Stimulated activated CD8-positive, alpha-beta memory T cell treated with anti-CD3 and anti-CD28 coated beads, Interleukin-15, amount 100 ng/mL, for 1 hour (primary cell): ENCODE results near the gene SART3.
"Not testable (repeated sequence)": the region's sequence is repeated elsewhere in the genome, so short reads cannot be mapped to it uniquely, and the experiment has no call there.

Experiments used
- DNase-seq: peaks from one replicate; pipeline ENCODE4 v3.0.0-alpha.2; 2020; ENCODE audit warnings: low read depth

SART3 gene

GRCh38 chr12:108597559-108598471, 36.8 kb upstream of the SART3 start, which contains the start of gene TMEM119:
TSS of gene TMEM119 (minus strand) at chr12:108598084. CDS start at chr12:108592383, 5,701 bp downstream.
- no peak for DNase-seq

- no peak for DNase-seq
Observed at GRCh38 chr12:108596854-108597558, 36.0 kb upstream of the SART3 start.

DNA sequence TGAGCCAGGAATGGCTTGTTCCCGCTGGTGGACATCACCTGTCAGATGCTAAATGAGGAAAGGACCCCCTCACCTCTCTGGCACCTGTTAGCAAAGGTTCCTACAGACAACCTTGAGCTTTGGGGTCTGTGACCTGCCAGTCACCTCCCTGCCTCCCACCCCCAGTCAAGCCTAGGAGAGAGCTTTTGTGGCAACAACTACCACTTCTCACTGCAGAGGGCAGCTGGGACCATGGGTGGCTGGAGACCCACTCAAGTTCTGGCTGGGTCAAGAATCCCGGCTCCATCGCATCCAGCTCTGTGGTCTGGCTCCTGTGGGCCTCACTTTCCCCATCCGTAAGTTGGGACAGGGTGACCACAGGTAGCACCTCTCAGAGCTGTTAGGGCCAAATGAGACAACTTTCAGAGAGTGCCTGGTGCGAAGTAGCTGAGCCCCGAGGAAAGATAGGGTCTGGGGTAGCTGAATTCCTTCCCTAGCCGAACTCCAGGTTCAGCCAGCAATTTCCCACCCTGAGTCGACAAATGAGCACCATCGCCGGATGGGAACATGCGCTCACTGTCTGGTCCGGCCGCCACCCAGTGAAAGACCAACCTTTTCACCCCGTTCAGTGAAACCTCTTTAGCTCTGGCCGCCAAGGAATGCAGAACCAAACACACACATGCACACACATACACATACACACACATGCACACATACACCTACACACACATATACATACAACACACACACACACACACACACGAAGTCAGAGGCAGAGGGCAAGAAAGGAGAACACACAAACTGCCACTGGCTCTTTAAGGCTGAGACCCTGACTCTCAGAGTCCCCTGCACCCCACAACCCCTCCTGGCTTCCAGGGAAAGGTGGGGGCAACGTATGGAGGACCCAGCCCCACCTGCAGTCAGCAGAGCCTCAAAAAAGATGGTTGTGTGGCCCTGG, 35.0 kb upstream of the SART3 start:
- DNase-seq = no peak

DNA sequence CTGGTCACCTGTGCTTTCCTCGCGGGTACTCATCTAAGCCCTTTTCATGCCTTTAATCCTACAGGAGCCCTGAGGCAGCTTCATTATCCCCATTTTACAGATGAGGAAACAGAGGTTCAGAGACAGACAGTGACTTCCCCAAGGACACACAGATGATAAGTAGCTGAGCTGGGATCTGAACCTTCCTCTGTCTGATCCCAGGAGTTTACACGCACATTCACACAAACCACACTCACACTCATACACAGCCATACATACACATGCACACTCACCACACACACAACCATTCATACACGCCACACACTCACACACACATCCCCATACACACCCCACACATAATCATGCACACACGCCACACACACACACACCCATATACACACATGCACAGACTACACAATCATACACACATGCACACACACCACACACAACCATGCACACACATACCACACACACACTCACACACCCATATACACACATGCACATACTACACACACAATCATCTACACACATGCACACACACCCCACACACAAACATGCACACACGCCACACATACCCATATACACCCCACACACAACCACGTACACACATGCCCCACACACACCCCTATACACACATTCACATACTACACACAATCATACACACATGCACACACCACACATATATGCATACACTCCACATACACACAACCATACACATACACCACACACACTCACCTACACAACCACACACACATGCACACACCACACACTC, 34.2 kb upstream of the SART3 start:
- DNase-seq = no peak

DNA sequence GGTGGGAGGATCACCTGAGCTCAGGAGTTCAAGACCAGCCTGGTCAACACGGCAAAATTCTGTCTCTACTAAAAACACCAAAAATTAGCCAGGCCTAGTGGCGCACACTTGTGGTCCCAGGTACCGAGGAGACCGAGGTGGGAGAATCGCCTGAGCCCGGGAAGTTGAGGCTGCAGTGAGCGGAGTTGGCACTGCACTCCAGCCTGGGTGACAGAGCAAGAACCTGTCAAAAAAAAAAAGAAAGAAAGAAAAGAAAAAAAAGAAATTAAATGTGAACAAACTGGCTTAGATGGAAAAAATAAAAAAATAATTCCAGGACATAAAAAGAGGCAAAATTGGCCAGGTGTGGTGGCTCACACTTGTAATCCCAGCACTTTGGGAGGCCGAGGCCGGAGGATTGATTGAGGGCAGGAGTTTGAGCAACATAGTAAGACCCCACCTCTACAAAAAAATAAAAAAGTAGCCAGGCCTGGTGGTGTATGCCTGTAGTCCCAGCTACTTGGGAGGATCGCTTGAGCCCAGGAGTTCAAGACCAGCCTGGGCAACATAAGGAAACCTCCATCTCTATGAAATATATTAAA, 33.4 kb upstream of the SART3 start:
- DNase-seq = no peak

DNA sequence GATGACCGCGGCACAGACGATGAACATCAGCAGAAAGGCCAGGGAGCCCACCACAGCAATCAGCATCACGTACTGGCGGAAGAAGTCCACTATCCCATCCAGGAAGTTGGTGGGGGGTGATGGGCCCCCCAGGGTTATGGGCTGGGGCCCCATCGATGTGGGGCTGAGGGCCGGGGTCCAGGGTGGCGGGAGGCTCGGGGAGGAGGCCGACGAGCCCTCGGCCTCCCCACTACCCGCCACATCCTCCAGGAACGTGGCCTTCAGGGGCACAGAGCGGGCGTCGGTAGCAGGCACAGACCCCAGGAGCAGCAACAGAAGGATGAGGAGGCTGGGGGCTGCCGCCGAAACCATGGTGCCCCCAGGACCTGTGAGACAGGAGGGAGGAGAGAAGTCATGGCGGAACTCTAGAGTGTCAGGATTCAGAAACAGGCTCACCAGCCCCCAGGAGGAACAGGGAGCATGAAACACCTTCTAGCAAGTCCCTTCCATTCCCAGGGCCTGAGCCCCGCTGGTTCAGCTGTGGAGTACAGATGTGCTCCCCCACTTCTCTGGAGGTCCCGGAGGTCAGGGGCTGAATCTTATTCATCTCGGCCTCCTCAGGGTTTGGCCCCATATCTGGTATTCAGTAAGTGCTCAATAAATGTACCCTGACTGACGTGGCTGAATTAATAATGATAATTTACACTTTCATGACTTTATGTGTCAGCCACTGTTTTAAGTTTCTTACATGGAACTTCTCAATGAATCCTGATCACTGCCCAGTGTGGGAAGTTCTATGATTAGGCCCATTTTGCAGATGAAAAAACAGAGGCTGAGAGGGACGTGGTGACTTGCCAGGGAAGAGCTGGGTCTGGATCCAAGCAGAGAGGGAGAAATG, 31.3 kb upstream of the SART3 start:
- no peak for DNase-seq

DNA sequence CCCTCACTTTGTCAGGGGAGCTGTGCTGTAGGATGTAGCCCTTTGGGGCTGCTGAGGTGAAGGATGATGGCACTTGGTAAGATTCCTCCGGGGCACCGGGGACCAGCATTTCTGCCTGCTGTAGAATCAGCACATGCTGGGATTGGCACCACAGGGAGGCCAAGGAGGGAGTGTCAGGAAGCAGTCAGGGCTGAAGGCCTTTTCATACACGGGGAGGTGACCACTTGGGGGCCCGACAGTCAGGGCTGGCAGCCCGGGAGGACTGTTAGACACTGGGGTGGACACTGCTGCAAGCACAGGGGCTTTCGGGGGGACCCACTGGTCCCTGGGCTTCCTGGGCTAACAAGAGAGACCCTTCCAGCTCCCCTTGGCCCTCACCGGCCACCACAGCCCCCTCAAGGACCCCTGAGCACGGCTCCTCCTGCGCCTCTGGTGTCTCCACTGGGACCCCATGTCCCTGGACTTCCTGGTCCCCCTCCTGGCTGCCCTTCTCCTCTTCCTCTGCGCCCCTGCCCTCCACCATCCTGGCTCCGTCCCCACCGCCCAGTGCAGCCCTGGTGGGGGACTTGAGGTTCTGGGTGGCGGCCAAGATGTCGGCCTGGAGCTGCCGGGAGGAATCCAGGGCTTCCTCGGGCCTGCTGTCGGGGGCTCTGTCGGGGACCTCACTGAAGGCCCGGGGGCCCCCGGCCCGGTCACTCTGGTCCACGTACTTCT, 30.5 kb upstream of the SART3 start:
- no peak for DNase-seq

DNA sequence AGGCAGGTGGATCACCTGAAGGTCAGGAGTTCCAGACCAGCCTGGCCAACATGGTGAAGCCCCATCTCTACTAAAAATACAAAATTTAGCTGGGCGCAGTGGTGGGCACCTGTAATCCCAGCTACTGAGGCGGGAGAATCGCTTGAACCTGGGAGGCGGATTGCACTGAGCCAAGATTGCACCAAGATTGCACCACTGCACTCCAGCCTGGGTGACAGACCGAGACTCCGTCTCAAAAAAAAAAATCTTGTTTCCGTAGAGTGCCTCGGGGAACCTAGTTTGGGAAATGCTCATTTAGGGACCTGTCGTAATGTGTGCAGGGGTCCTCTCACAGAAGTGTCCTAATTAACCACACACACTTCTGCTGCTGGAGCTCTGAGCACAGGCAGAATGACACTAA, 29.5 kb upstream of the SART3 start:
- not testable (repeated sequence) for DNase-seq

- DNase-seq = no peak
Observed at GRCh38 chr12:108589840-108590229, 28.9 kb upstream of the SART3 start.

- DNase-seq = no peak
Observed at GRCh38 chr12:108589028-108589839, 28.3 kb upstream of the SART3 start.

- DNase-seq = no peak
Observed at GRCh38 chr12:108587826-108588225, 26.9 kb upstream of the SART3 start.

- no peak for DNase-seq
Observed at GRCh38 chr12:108586306-108586705, 25.3 kb upstream of the SART3 start.

DNA sequence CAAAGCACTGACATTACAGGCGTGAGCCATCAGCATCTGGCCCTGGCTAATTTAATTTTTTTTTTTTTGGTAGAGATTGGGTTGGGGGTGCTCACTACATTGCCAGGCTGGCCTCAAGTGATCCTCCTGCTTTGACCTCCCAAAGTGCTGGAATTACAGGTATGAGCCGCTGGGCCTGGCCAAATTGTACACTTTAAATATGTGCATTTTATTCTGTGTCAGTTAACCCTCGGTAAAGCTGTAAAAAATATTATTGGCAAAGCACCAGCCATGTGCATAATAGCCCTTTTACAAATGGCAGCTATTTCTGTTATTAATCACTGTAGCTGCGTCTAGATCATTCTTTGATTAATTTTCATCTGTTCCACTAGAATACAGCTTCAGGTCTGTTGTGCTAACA, 24.9 kb upstream of the SART3 start:
- DNase-seq = no peak

GRCh38 chr12:108584456-108585065, 23.6 kb upstream of the SART3 start:
- no peak for DNase-seq

GRCh38 chr12:108583991-108584390, 23.0 kb upstream of the SART3 start:
- no peak for DNase-seq

DNA sequence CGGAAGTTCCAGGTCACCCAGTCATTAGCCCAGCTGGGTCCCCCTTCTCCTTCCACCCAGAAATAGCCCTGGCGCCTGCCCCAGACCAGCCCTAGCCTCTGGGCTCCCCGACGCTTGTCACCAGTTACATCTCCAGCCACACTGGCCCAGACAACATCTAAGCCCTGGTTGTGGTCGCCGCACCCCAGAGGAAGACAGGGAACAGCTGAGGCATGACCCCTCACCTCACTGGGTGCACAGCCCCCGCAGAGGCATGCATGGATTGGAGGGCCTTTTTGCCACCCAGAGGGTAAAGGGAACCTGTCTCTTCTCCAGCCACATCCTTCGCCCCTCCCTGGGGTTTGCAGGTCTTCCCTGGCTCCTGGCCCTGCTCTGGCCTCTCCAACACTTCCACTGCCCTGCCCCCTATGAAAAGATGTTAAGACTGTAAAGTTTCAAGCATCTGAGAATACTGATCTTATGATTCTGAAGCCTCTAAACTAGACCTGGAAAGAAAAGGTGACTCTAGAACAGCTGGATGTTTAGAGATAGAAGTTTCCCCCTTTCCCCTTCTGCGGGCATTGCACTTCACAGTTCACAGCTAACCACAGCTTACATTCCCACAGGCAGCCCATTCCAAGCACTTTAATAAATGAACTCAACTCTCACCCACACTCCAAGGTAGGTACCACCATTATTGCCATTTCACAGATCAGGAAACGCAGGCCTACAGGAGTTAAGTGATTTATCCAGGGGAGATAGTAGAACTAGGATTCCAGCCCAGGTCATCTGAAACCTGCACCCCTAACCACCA, 22.2 kb upstream of the SART3 start:
- no peak for DNase-seq

DNA sequence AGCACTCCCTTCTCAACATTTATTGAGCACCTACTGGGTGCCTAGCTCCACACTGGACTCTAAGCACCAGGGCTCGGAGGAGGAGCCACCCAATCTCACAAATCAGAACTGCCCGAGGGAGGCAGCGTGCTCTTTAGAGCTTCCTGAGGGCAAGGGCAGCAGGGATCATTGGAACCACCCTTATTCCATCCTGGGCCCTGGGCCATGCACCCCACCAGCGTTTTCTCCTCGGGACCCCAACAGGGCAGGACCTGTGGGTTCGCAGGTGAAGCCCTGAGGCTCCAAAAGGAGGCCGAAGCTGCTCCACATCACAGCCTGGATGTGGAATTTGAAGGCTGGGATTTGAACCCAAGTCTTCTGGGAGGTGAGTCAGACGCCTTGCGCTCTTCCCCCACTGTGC, 21.5 kb upstream of the SART3 start:
- no peak for DNase-seq
